GM21423 (cell line): ENCODE results near the gene MOGAT3.
"Not testable (repeated sequence)": the region's sequence is repeated elsewhere in the genome, so short reads cannot be mapped to it uniquely, and the experiment has no call there.

Experiments used
- ATAC-seq: cut with Tn5 transposase; IDR thresholded peaks from one replicate; pipeline ENCODE4 v1.9.1; 2021; ENCODE audit warnings: mild to moderate bottlenecking, moderate library complexity; ENCODE audit not compliant: unreplicated experiment

The MOGAT3 gene

GRCh38 chr7:101205901-101206664, 5.2 kb upstream of the MOGAT3 start:
- ATAC-seq, result no peak

- not testable (repeated sequence) for ATAC-seq
These were observed 3.2 kb upstream of the MOGAT3 start for GRCh38 chr7:101203740-101204738.

GRCh38 chr7:101202603-101202918, 1.7 kb upstream of the MOGAT3 start:
- no peak for ATAC-seq

GRCh38 chr7:101201695-101202602, 1.1 kb upstream of the MOGAT3 start:
- ATAC-seq, result no peak

- ATAC-seq, result no peak
These were observed 353 bp downstream of the MOGAT3 start for GRCh38 chr7:101200504-101200861.

GRCh38 chr7:101199522-101199921, 1.3 kb downstream of the MOGAT3 start:
- not testable (repeated sequence) for ATAC-seq

- ATAC-seq, result no peak
These were observed 2.4 kb downstream of the MOGAT3 start for GRCh38 chr7:101198476-101198875.

GRCh38 chr7:101197991-101198390, 2.8 kb downstream of the MOGAT3 start:
- ATAC-seq, result no peak

GRCh38 chr7:101195884-101196283, 5.0 kb downstream of the MOGAT3 start:
- ATAC-seq, result no peak

GRCh38 chr7:101189109-101189508, 11.7 kb downstream of the MOGAT3 start:
- no peak for ATAC-seq

- no peak for ATAC-seq
These were observed 13.9 kb downstream of the MOGAT3 start for GRCh38 chr7:101186844-101187428.

GRCh38 chr7:101186194-101186593, 14.6 kb downstream of the MOGAT3 start:
- ATAC-seq, result no peak

- no peak for ATAC-seq
These were observed 15.5 kb downstream of the MOGAT3 start for GRCh38 chr7:101185258-101185839.

GRCh38 chr7:101180130-101180755, 20.6 kb downstream of the MOGAT3 start, which contains the start of gene NAT16:
TSS of gene NAT16 (minus strand) at chr7:101180293. CDS start at chr7:101174807, 5,486 bp downstream.
- ATAC-seq, result no peak

- no peak for ATAC-seq
These were observed 21.1 kb downstream of the MOGAT3 start for GRCh38 chr7:101179713-101180112.

- ATAC-seq, result no peak
These were observed 21.7 kb downstream of the MOGAT3 start for GRCh38 chr7:101179117-101179516.

- no peak for ATAC-seq
These were observed 23.2 kb downstream of the MOGAT3 start for GRCh38 chr7:101177644-101178043.

GRCh38 chr7:101175664-101176063, 25.2 kb downstream of the MOGAT3 start:
- no peak for ATAC-seq

- ATAC-seq, result no peak
These were observed 26.4 kb downstream of the MOGAT3 start for GRCh38 chr7:101174322-101174854.
